ENCODE measurements around the gene UBE2N. TPM values are rescaled to one million over a fixed set of nuclear protein-coding genes. Genes with fewer than 3 reads are reported as not detected.
A peak's percentile ranks its signal among the peaks of the same experiment; 100 is the strongest.
"Not testable (repeated sequence)": the region's sequence is repeated elsewhere in the genome, so short reads cannot be mapped to it uniquely, and the experiment has no call there.

Gene UBE2N
- total RNA-seq, 3 donors from 2014 or later: 65.5 to 92.2 (median 81.3) TPM

- intact Hi-C loops (cut with DNase I, micrococcal nuclease): no loop called here
- ATAC-seq: peak; percentile 27
- no peaks in the 10 kb centered on the region for H3K4me1 ChIP-seq (ENCODE audit: low read depth)
- H3K36me3 ChIP-seq (ENCODE audit: low read depth): no peaks in the 10 kb centered on the region
- H3K4me3 ChIP-seq: no peak overlapping the region
- DNase-seq: no peak
- H3K9me3 ChIP-seq: no peaks in the 10 kb centered on the region
- TF ChIP-seq, protein P1, sequence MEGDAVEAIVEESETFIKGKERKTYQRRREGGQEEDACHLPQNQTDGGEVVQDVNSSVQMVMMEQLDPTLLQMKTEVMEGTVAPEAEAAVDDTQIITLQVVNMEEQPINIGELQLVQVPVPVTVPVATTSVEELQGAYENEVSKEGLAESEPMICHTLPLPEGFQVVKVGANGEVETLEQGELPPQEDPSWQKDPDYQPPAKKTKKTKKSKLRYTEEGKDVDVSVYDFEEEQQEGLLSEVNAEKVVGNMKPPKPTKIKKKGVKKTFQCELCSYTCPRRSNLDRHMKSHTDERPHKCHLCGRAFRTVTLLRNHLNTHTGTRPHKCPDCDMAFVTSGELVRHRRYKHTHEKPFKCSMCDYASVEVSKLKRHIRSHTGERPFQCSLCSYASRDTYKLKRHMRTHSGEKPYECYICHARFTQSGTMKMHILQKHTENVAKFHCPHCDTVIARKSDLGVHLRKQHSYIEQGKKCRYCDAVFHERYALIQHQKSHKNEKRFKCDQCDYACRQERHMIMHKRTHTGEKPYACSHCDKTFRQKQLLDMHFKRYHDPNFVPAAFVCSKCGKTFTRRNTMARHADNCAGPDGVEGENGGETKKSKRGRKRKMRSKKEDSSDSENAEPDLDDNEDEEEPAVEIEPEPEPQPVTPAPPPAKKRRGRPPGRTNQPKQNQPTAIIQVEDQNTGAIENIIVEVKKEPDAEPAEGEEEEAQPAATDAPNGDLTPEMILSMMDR (IDR thresholded peaks at IDR 0.05): no peak
Observed at GRCh38 chr12:93404961-93405849, 36.5 kb downstream of the UBE2N start.

DNA sequence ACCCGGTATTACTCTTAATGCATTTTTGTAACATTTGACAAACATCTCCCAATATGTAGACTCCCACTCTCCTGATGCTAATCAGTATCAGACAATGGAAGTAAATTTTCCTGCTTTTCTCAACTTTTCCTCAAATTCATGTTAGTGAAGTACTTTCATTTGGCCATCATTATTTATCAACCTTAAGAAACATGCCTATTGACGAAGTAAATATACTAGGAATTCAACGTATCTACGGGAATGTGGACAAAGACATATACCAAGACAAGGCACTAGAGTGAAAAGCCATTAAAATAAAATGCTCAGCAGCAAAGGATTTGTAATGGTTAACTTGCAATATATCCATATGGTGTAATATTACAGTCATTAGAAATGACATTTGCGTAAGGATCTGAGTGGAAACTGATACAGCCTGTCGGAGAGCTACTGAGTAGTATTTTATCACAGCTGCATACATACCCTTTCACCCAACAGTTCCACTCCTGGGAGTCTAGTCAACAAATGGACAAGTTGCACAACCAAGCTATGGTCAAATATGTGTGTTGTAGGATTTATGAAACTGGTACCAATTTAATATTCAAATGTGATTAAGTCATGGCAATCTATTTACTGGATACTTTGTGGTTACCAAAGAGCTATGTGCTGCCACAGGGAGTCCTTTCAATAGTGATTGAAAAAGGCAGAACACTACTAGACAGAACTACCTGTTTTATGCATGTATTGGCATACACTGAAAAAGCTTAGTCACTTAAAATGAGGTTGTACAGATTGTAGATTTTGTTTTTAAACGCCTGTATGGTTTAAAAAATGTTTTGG is 37.6 kb downstream of the UBE2N start:
- ATAC-seq (peak; percentile 13), DNase-seq (no peak)
- Histone ChIP-seq H3K36me3 (ENCODE audit: low read depth) (no peaks in the 10 kb centered on the region), H3K9me3 (no peaks in the 10 kb centered on the region), H3K4me1 (ENCODE audit: low read depth) (no peaks in the 10 kb centered on the region), H3K4me3 (no peak overlapping the region)
- TF ChIP-seq, protein P1 (IDR thresholded peaks at IDR 0.05): no peak
- intact Hi-C loops (cut with DNase I, micrococcal nuclease): no loop called here

DNA sequence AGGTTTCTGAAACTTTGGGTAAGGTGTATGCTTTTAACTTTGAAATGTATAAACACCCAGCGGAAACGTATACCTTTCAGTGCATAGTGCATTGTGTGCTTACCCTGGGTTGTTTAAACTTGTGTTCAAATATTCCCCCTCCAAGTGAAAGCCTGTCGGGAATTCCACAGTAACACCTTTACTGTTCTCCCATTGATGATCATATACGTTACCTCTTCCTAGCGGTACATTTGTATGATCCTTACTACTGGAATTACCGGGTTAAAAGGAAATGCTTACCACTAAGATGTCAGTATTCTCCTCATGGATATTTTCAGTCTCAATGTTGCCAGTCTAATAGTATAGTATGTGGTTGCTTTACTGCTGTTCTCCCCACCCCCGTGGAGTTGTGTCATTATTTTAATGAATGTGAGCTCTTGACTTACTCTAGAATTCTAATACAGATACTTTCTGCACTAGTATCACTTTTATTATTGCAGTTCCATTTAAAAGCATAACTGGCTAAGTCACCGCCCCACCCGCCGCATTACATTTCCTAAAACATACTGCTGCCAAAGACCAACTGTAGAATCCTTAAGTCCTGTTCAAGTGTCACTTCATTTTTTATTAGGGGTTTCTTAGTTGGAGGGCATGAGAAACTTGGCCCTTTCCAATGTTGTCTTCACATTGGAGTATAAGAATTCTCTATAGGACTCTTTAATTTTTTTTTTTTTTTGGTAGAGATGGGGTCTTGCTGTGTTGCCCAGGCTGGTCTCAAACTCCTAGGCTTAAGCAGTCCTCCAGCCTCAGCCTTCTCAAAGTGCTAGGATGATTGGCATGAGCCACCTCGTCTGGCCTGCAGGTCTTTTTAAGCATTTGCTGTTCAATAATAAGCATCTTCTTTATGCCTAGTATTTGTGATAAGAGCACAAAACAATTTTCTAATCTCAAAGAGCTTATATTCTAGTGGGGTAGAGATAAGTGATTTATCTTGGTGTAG is 39.1 kb downstream of the UBE2N start:
- H3K9me3 ChIP-seq: no peaks in the 10 kb centered on the region
- H3K4me3 ChIP-seq: no peak overlapping the region
- intact Hi-C loops (cut with DNase I, micrococcal nuclease): no loop called here
- ATAC-seq: no peak
- H3K4me1 ChIP-seq (ENCODE audit: low read depth): no peaks in the 10 kb centered on the region
- TF ChIP-seq, protein P1 (IDR thresholded peaks at IDR 0.05): no peak
- DNase-seq: no peak
- no peaks in the 10 kb centered on the region for H3K36me3 ChIP-seq (ENCODE audit: low read depth)

GRCh38 chr12:93399183-93399863 is 42.4 kb downstream of the UBE2N start:
- not testable (repeated sequence) for H3K4me3 ChIP-seq; H3K36me3 ChIP-seq (ENCODE audit: low read depth); DNase-seq; H3K9me3 ChIP-seq
- intact Hi-C loops (cut with DNase I, micrococcal nuclease): loop anchor here in 1 of 2 donors (5.0 to 10.0 kb wide), 2 partner anchors 385 to 412 kb away; no protein-coding TSS in a partner anchor
- H3K4me1 ChIP-seq (ENCODE audit: low read depth): peaks cover 11% of the 10 kb centered on the region
- ATAC-seq: peak; percentile 99

- ATAC-seq: no peak
- Histone ChIP-seq H3K9me3 (no peaks in the 10 kb centered on the region), H3K4me3 (no peak overlapping the region), H3K36me3 (ENCODE audit: low read depth) (peaks cover 9% of the 10 kb centered on the region), H3K4me1 (ENCODE audit: low read depth) (peaks cover 11% of the 10 kb centered on the region)
- TF ChIP-seq, protein P1 (IDR thresholded peaks at IDR 0.05): no peak
- DNase-seq: no peak
- intact Hi-C loops (cut with DNase I, micrococcal nuclease): loop anchor here in 1 of 2 donors (5.0 to 10.0 kb wide), 2 partner anchors 383 to 410 kb away; no protein-coding TSS in a partner anchor
Observed at GRCh38 chr12:93397412-93397811, 44.3 kb downstream of the UBE2N start.
